Measurements from ENCODE around the gene TUBB4B.

- TF ChIP-seq CTCF (IDR thresholded peaks at IDR 0.05) (no peak), POLR2A (IDR thresholded peaks at IDR 0.05) (no peak)
These were observed 46.7 kb upstream of the TUBB4B start for GRCh38 chr9:137194388-137194787.

Data from thyroid gland (tissue), 4 donors.